Gastroesophageal sphincter (tissue), 4 donors: ENCODE results near the gene NR2E3. TPM values are rescaled to one million over a fixed set of nuclear protein-coding genes. Genes with fewer than 3 reads are reported as not detected.

Source experiments
- ATAC-seq: fragments of 150-250 bp; one replicate; pipeline ENCODE4 v1.9.1; 2016; ENCODE audit warnings: mild to moderate bottlenecking, moderate library complexity
- H3K27ac ChIP-seq, 4 donors: fragments of 200-600 bp; sonication (generic) in 3 of 4; 1 replicate in 3 of 4; 2 replicates in 1 of 4; pipeline ENCODE4 v1.5.1; 2016 to 2019
- H3K27me3 ChIP-seq: fragments of 200-600 bp; sonication (generic); one replicate; pipeline ENCODE4 v1.5.1; 2019
- H3K36me3 ChIP-seq, 2 donors: fragments of 200-600 bp; sonication (generic); one replicate each; pipeline ENCODE4 v1.5.1; 2019; ENCODE audit warnings: control low read depth in 1 of 2
- H3K4me1 ChIP-seq, 3 donors: fragments of 200-600 bp; sonication (generic); 1 replicate in 2 of 3; 2 replicates in 1 of 3; pipeline ENCODE4 v1.5.1; 2016 to 2019; ENCODE audit warnings: control low read depth in 2 of 3
- H3K4me3 ChIP-seq, 2 donors: fragments of 200-600 bp; sonication (generic); one replicate each; pipeline ENCODE4 v1.5.1; 2019; ENCODE audit warnings: mild to moderate bottlenecking in 1 of 2, moderate library complexity in 1 of 2
- H3K9me3 ChIP-seq, 3 donors: fragments of 200-600 bp; sonication (generic); one replicate each; pipeline ENCODE4 v1.5.1; 2017 to 2019; ENCODE audit warnings: control low read depth in 2 of 3
- EP300 ChIP-seq: sonication (generic); formaldehyde crosslinking; IDR thresholded peaks from one replicate; pipeline ENCODE4 v1.6.1; 2017; ENCODE audit warnings: antibody characterized with exemption, mild to moderate bottlenecking
- POLR2A ChIP-seq, 2 donors: fragments of 450-650 bp; IDR thresholded peaks; one replicate each; pipeline ENCODE4 v1.6.1; 2017; ENCODE audit warnings: antibody characterized with exemption in 2 of 2, mild to moderate bottlenecking in 2 of 2, moderate library complexity in 1 of 2
- POLR2AphosphoS5 ChIP-seq: sonication (generic); formaldehyde crosslinking; IDR thresholded peaks from one replicate; pipeline ENCODE4 v1.6.1; 2017; ENCODE audit warnings: antibody characterized with exemption
- WGBS, 2 donors: methylation state at CpG; one replicate each; pipeline ENCODE4 v1.1.5; 2018; ENCODE audit warnings: low coverage in 1 of 2; 5-methylcytosine and 5-hydroxymethylcytosine counted together
- total RNA-seq, 4 donors: library from RNA; depleted of rRNA; stranded (reverse); fragments of >200 nt; gene quantifications; one replicate each; pipeline ENCODE4 v1.1.0, GENCODE V29; 2016
- TF ChIP-seq, protein P1 (sequence below), 4 experiments: fragments of 200-600 bp in 2 of 4; fragments of 450-650 bp in 2 of 4; sonication (generic) in 1 of 4; IDR thresholded peaks; one replicate each; pipeline ENCODE4 v1.5.1; 2017 to 2019; ENCODE audit warnings: antibody characterized with exemption in 4 of 4, mild to moderate bottlenecking in 2 of 4, moderate library complexity in 2 of 4

Gene NR2E3
- total RNA-seq, 4 donors from 2014 or later: not detected

DNA sequence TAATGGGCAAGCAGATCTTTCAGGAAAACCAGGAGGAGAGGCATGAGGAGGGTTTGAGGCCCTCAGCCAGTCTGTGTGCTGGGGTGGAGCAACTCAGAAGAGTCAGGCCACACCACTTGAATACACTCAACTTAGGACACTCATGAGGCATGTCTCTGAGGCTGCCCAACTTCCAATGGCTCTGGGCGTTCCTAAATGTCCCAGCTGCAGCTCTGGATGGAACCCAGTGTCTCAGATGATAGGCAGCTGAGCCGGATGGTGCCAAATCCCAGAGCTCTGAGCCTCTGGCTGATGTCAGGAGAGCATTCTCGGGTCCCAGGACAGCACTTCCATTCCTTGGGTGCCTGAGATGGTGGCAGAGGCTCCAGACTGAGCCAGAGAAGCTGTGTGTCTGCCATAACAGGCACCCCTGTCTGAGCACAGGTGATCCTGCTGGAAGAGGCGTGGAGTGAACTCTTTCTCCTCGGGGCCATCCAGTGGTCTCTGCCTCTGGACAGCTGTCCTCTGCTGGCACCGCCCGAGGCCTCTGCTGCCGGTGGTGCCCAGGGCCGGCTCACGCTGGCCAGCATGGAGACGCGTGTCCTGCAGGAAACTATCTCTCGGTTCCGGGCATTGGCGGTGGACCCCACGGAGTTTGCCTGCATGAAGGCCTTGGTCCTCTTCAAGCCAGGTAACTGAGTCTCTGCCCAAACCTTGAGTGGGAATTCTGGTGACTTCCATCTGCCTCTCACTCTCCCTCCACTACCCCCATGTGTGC lies 2.8 kb downstream of the NR2E3 start:
- Histone ChIP-seq H3K27me3 (no peaks in the 10 kb centered on the region), H3K9me3 (no peaks in the 10 kb centered on the region), H3K4me3 (no peak overlapping the region), H3K27ac (no peak overlapping the region), H3K4me1 (no peaks in the 10 kb centered on the region), H3K36me3 (no peaks in the 10 kb centered on the region)
- peak; percentile 20 for ATAC-seq
- WGBS, 2 donors: no CpG with 5 or more reads among the region's 16 CpGs
- TF ChIP-seq POLR2AphosphoS5 (no peak), POLR2A (IDR thresholded peaks at IDR 0.05) (no peak), EP300 (no peak)
- TF ChIP-seq, protein P1, sequence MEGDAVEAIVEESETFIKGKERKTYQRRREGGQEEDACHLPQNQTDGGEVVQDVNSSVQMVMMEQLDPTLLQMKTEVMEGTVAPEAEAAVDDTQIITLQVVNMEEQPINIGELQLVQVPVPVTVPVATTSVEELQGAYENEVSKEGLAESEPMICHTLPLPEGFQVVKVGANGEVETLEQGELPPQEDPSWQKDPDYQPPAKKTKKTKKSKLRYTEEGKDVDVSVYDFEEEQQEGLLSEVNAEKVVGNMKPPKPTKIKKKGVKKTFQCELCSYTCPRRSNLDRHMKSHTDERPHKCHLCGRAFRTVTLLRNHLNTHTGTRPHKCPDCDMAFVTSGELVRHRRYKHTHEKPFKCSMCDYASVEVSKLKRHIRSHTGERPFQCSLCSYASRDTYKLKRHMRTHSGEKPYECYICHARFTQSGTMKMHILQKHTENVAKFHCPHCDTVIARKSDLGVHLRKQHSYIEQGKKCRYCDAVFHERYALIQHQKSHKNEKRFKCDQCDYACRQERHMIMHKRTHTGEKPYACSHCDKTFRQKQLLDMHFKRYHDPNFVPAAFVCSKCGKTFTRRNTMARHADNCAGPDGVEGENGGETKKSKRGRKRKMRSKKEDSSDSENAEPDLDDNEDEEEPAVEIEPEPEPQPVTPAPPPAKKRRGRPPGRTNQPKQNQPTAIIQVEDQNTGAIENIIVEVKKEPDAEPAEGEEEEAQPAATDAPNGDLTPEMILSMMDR (IDR thresholded peaks at IDR 0.05): no peak

DNA sequence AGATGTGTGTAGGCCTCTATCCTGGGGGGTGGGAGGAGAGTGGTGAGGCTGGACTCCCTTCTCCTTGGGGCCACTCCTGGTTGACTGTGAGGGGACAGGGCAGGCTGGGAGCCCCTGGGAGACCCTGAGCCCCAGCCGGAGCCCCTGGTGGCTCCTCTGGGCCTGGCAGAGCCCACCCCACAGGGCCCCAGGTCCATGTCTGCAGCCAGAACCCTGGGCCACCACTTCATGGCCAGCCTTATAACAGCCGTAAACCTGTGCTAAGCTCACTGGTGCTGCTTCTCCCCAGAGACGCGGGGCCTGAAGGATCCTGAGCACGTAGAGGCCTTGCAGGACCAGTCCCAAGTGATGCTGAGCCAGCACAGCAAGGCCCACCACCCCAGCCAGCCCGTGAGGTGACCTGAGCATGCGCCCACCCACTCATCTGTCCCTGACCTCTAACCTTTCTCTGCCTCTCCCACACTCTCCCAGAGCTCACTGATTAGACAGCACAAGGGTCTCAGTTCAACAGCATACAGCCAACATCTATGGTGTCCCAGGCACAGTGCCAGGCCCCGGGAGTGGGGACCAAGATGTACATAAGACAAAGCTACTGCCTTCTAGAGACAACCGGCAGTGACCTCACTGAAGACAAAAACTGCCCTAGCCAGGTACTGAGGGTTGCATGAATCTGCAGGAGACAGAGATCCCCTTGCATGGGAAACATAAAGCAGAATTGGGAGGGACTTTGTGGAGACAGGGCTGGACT lies 3.5 kb downstream of the NR2E3 start:
- WGBS, 2 donors: 90% methylated on average over 2 of the region's 9 CpGs; no CpG with 5 or more reads in 1 of the 2 donors
- ATAC-seq: no peak
- TF ChIP-seq POLR2A (IDR thresholded peaks at IDR 0.05) (no peak), EP300 (no peak), POLR2AphosphoS5 (no peak)
- TF ChIP-seq, protein P1 (IDR thresholded peaks at IDR 0.05): no peak
- no peaks in the 10 kb centered on the region for H3K27me3 ChIP-seq
- H3K4me3 ChIP-seq: no peak overlapping the region
- no peak overlapping the region for H3K27ac ChIP-seq
- H3K36me3 ChIP-seq: no peaks in the 10 kb centered on the region
- H3K9me3 ChIP-seq: no peaks in the 10 kb centered on the region
- H3K4me1 ChIP-seq: no peaks in the 10 kb centered on the region

DNA sequence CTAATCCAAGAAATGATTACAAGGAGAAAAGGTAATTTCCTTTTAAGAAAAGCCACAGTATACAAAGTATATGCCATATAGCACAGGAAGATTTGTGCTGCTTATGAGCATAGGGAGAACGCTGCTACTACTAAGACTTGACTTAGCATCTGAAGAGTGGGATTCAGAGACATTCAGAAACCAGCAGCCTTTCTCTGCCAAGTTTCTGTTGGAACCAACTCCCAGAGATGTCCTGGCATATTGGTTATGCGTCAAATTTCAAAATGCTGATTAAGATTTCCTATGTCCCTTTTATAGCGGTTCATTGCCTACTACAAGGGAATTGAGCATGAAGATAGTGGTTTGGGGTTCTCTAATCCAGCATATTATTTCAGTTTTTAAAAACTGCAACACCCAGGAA lies 4.9 kb downstream of the NR2E3 start:
- H3K27me3 ChIP-seq: no peaks in the 10 kb centered on the region
- H3K36me3 ChIP-seq: no peaks in the 10 kb centered on the region
- 93 to 95% methylated on average over 3 of the region's 3 CpGs for WGBS, 2 donors
- no peaks in the 10 kb centered on the region for H3K4me1 ChIP-seq
- no peak overlapping the region for H3K4me3 ChIP-seq
- TF ChIP-seq, protein P1 (IDR thresholded peaks at IDR 0.05): no peak
- TF ChIP-seq POLR2A (IDR thresholded peaks at IDR 0.05) (no peak), EP300 (no peak), POLR2AphosphoS5 (no peak)
- no peaks in the 10 kb centered on the region for H3K9me3 ChIP-seq
- no peak for ATAC-seq
- no peak overlapping the region for H3K27ac ChIP-seq

DNA sequence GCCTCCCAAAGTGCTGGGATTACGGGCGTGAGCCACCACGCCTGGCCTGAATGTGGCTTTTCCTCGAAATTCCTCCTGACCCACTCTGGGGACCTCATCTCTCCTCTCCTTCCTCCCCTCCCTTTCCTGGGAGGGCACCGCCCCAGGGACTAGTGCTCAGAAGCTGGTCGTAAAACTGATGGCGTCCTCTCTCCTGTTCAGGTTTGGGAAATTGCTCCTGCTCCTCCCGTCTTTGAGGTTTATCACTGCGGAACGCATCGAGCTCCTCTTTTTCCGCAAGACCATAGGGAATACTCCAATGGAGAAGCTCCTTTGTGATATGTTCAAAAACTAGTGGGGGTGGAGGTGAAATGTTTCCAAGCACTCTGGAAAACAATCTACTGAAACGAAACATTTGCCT lies 7.0 kb downstream of the NR2E3 start:
- WGBS, 2 donors: 87 to 98% methylated on average over 4 to 13 of the region's 13 CpGs
- H3K4me3 ChIP-seq: no peak overlapping the region
- peaks cover 0 to 10% (median 0%) of the 10 kb centered on the region in 3 donors for H3K9me3 ChIP-seq
- no peak for ATAC-seq
- TF ChIP-seq, protein P1 (IDR thresholded peaks at IDR 0.05): no peak
- TF ChIP-seq POLR2A (IDR thresholded peaks at IDR 0.05) (no peak), EP300 (no peak), POLR2AphosphoS5 (no peak)
- no peaks in the 10 kb centered on the region for H3K4me1 ChIP-seq
- H3K27me3 ChIP-seq: no peaks in the 10 kb centered on the region
- H3K36me3 ChIP-seq: peaks cover 0 to 15% of the 10 kb centered on the region in 2 donors
- H3K27ac ChIP-seq: no peak overlapping the region
